ENCODE results near the gene UBN2.
A peak's percentile ranks its signal among the peaks of the same experiment; 100 is the strongest.
"Not testable (repeated sequence)": the region's sequence is repeated elsewhere in the genome, so short reads cannot be mapped to it uniquely, and the experiment has no call there.

UBN2 gene

GRCh38 chr7:139300390-139300789, 69.4 kb downstream of the UBN2 start:
- DNase-seq: no peak

- DNase-seq: no peak
Observed at GRCh38 chr7:139304517-139304916, 73.5 kb downstream of the UBN2 start.

GRCh38 chr7:139317939-139318505, 87.0 kb downstream of the UBN2 start:
- no peak for DNase-seq

- DNase-seq: no peak
Observed at GRCh38 chr7:139321071-139321745, 90.2 kb downstream of the UBN2 start.

- not testable (repeated sequence) for DNase-seq
Observed at GRCh38 chr7:139324709-139325108, 93.7 kb downstream of the UBN2 start.

- DNase-seq: no peak
Observed at GRCh38 chr7:139328375-139328774, 97.3 kb downstream of the UBN2 start.

- no peak for DNase-seq
Observed at GRCh38 chr7:139329119-139329518, 98.1 kb downstream of the UBN2 start.

- no peak for DNase-seq
Observed at GRCh38 chr7:139330333-139331030, 99.4 kb downstream of the UBN2 start.

- DNase-seq: no peak
Observed at GRCh38 chr7:139332697-139333359, 101.8 kb downstream of the UBN2 start.

GRCh38 chr7:139333443-139333842, 102.4 kb downstream of the UBN2 start:
- not testable (repeated sequence) for DNase-seq

GRCh38 chr7:139334399-139335150, 103.5 kb downstream of the UBN2 start:
- DNase-seq: no peak

GRCh38 chr7:139339025-139339424, 108.0 kb downstream of the UBN2 start:
- no peak for DNase-seq

- DNase-seq: no peak
Observed at GRCh38 chr7:139339698-139340036, 108.6 kb downstream of the UBN2 start.

GRCh38 chr7:139340037-139340807, 109.2 kb downstream of the UBN2 start:
- DNase-seq: peak; percentile 74 to 98

- DNase-seq: no peak
Observed at GRCh38 chr7:139340808-139341057, 109.7 kb downstream of the UBN2 start.

- peak; percentile 56 to 73 for DNase-seq
Observed at GRCh38 chr7:139341058-139341775, 110.2 kb downstream of the UBN2 start, which contains the start of gene FMC1. Gene FMC1 (plus strand): TSS chr7:139341337. CDS start chr7:139341385, 48 bp downstream.

GRCh38 chr7:139341776-139342226, 110.8 kb downstream of the UBN2 start:
- peak in 1 of 2 experiments; percentile 80 for DNase-seq

GRCh38 chr7:139345042-139345441, 114.0 kb downstream of the UBN2 start:
- no peak for DNase-seq

- no peak for DNase-seq
Observed at GRCh38 chr7:139351027-139351426, 120.0 kb downstream of the UBN2 start.

GRCh38 chr7:139354729-139355128, 123.7 kb downstream of the UBN2 start:
- DNase-seq: no peak

- DNase-seq: no peak
Observed at GRCh38 chr7:139355320-139355719, 124.3 kb downstream of the UBN2 start.

Data from cerebellar nuclear complex (tissue), 1 donor.